Lung (tissue), 12 donors: ENCODE results near the gene ARSB. TPM values are rescaled to one million over a fixed set of nuclear protein-coding genes. Genes with fewer than 3 reads are reported as not detected.
A peak's percentile ranks its signal among the peaks of the same experiment; 100 is the strongest.

Experiments
- ATAC-seq: fragments of 200-7000 bp; cut with Tn5 transposase; one replicate; pipeline ENCODE4 v1.9.1; 2020; ENCODE audit warnings: moderate number of reproducible peaks; ENCODE audit not compliant: insufficient read depth, low FRiP score
- DNase-seq, 3 donors: peaks; one replicate each; pipeline ENCODE4 v3.0.0-alpha.2; 2013 to 2017
- H3K27ac ChIP-seq, 2 donors: one replicate each; pipeline ENCODE4 v1.5.1; 2013; ENCODE audit warnings: mild to moderate bottlenecking in 2 of 2, moderate library complexity in 2 of 2, control low read depth in 1 of 2, inconsistent platforms in 1 of 2, low read depth in 1 of 2, low read length in 1 of 2
- H3K27me3 ChIP-seq, 3 donors: one replicate each; pipeline ENCODE4 v1.5.1; 2013; ENCODE audit warnings: low read length in 2 of 3; ENCODE audit not compliant: control insufficient read depth in 3 of 3, insufficient read depth in 3 of 3
- H3K36me3 ChIP-seq, 4 donors: one replicate each; pipeline ENCODE4 v1.5.1; 2013; ENCODE audit warnings: low read length in 4 of 4, mild to moderate bottlenecking in 1 of 4, moderate library complexity in 1 of 4; ENCODE audit not compliant: control insufficient read depth in 4 of 4, insufficient read depth in 4 of 4
- H3K4me1 ChIP-seq, 5 donors: one replicate each; pipeline ENCODE4 v1.5.1; 2013; ENCODE audit warnings: low read length in 5 of 5, mild to moderate bottlenecking in 2 of 5, moderate library complexity in 1 of 5; ENCODE audit not compliant: control insufficient read depth in 5 of 5, insufficient read depth in 5 of 5
- H3K4me3 ChIP-seq: one replicate; pipeline ENCODE4 v1.5.1; 2013; ENCODE audit warnings: mild to moderate bottlenecking, control low read depth, moderate library complexity
- H3K9ac ChIP-seq, 2 donors: one replicate each; pipeline ENCODE4 v1.5.1; 2013; ENCODE audit warnings: low read length in 2 of 2, control low read depth in 1 of 2; ENCODE audit not compliant: insufficient read depth in 1 of 2
- H3K9me3 ChIP-seq, 4 donors: one replicate each; pipeline ENCODE4 v1.5.1; 2013; ENCODE audit warnings: low read length in 3 of 4, mild to moderate bottlenecking in 1 of 4, moderate library complexity in 1 of 4; ENCODE audit not compliant: control insufficient read depth in 4 of 4, insufficient read depth in 3 of 4
- WGBS, 2 donors: extraction: QIAGEN DNeasy Blood & Tissue Kit; methylation state at CpG; one replicate each; pipeline ENCODE4 v1.1.7; 2013; 5-methylcytosine and 5-hydroxymethylcytosine counted together
- polyA plus RNA-seq, 2 donors: library from polyadenylated mRNA; stranded (reverse); fragments of 200-250 nt; gene quantifications; one replicate each; pipeline ENCODE4 v1.2.1, GENCODE V29; 2013
- total RNA-seq, 2 donors: library from RNA; depleted of rRNA in 1 of 2; stranded (reverse); fragments of >200 nt in 1 of 2; gene quantifications; one replicate each; pipeline ENCODE4 v1.2.1, GENCODE V29; 2014 to 2021
- TF ChIP-seq, protein P1 (sequence below): IDR thresholded peaks from 2 replicates; pipeline ENCODE4 v1.5.1; 2012; ENCODE audit warnings: mild to moderate bottlenecking; ENCODE audit errors: control extremely low read depth, extremely low read depth
- donor health status: control.
- donor health status: control.
- donor health status: Bipolar disorder and iron deficiency.
- donor health status: healthy.
- donor health status: DM: yes; HTN: yes; CAD: no.

ARSB gene
- total and polyA plus RNA-seq, 4 donors: 3.2 to 17.3 (median 11.1) TPM

DNA sequence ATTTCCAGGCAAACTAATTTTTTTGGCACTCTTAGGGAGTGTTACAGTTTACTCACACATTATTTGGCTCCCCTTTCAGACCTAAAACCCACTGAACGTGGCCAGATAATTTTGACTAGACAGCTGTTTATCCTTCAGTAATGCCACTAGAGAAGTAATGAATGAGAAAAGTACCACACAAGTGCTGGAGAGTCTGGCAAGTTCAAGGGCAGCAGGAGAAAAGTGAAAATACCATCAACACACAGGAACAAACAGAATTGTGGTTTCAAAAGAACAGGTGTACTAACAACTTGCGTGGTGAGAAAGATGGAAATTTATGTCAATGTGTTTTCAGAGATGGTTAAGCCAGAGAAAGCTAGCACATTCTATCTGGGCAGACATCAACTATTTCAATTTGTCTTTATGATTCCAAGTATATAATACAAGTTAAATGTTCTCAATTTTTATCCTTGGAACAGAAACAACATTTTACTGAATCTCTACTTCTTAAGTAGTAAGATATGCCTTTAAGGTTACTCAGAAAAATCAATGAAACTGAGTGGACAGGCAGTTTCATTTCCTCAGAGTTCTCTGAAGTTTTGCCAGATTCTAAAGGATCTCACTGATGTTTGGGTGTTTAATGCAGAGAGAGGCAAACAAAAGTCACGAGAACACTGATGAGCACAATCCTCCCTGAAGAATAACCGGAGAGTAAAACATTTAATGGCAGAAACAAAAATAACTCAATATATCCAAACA, 91.0 kb downstream of the ARSB start:
- peak in 2 of 3 donors; percentile 65 to 80 for DNase-seq
- Histone ChIP-seq H3K36me3 (no peaks in the 10 kb centered on the region), H3K27me3 (no peaks in the 10 kb centered on the region), H3K4me1 (peaks cover 0 to 61% (median 9%) of the 10 kb centered on the region in 5 donors), H3K9ac (no peak overlapping the region), H3K27ac (no peak overlapping the region), H3K9me3 (no peaks in the 10 kb centered on the region), H3K4me3 (no peak overlapping the region)
- 53 to 69% methylated on average over 4 of the region's 4 CpGs for WGBS, 2 donors
- ATAC-seq: no peak
- TF ChIP-seq, protein P1, sequence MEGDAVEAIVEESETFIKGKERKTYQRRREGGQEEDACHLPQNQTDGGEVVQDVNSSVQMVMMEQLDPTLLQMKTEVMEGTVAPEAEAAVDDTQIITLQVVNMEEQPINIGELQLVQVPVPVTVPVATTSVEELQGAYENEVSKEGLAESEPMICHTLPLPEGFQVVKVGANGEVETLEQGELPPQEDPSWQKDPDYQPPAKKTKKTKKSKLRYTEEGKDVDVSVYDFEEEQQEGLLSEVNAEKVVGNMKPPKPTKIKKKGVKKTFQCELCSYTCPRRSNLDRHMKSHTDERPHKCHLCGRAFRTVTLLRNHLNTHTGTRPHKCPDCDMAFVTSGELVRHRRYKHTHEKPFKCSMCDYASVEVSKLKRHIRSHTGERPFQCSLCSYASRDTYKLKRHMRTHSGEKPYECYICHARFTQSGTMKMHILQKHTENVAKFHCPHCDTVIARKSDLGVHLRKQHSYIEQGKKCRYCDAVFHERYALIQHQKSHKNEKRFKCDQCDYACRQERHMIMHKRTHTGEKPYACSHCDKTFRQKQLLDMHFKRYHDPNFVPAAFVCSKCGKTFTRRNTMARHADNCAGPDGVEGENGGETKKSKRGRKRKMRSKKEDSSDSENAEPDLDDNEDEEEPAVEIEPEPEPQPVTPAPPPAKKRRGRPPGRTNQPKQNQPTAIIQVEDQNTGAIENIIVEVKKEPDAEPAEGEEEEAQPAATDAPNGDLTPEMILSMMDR: no peak

DNA sequence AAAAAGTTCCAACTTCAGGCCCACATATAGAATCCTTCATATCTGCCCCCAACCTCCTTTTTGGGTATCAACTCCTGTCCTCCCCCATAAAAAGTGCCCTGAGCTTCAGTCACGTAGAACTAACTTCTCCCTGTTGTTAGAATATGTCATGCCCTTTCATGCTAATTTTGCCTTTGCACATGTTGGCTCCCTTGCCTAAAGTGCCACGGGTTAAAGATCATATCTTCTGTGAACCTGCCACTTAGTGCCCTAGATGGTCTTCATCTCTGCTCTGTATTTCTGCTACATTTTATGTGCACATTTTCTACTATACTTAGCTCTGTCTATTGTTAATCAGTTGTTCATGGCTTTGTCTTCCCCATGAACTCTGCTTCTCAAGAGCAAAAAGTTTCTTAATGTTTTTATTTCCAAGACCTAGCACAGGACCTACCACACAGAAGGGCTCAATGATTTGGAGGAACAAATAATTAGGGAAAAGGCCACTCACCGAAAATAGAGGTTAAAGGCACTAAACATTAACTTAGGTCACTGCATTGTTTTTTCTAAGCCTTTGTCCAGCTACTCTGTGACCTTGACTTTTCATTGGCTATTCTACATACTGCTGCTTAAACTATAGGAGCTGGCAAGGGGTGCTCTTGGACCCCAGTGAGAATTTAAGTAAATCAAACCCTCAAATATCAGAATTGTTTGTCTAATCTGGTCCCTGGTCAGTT, 94.3 kb downstream of the ARSB start:
- ATAC-seq: no peak
- Histone ChIP-seq H3K4me3 (no peak overlapping the region), H3K27me3 (no peaks in the 10 kb centered on the region), H3K36me3 (no peaks in the 10 kb centered on the region), H3K27ac (no peak overlapping the region), H3K9me3 (no peaks in the 10 kb centered on the region), H3K4me1 (peaks cover 0 to 61% (median 12%) of the 10 kb centered on the region in 5 donors), H3K9ac (no peak overlapping the region)
- no peak for DNase-seq
- WGBS, 2 donors: 93 to 94% methylated on average over 3 of the region's 3 CpGs
- TF ChIP-seq, protein P1: no peak

DNA sequence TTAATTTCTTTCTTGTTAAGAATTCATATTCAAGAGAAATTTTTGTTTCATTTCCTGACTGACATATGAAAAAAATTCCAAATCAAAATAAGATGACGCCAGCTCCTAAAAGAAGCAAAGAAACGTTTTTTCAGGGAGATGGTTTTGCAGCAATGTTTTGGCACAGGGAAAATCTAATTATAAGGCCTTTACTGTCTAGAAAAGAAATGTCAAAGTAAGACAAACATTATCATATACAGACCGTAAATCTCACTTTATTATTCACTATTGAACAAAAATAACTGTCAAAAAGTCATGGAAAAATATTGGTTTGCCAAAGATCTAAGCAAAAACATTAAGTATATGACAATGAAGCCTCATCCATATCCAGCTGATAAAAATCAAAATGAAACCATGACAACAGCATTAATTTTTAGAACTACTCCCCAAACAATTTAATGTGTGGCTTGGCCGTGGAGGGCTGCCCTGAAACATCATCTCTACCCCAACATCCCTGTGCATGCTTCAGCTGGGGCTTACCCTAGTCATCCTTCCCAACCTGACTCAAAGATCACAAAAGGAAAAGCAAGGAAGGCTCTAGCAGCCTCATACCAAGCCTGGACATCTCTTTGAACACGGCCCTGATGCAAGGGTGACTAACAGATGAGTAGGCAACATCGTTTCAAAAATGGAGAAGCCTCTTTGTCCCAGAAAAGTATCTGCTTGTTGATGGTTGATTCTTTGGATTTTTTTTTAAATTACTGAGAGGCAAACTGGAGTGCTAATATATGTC, 95.6 kb downstream of the ARSB start:
- TF ChIP-seq, protein P1: no peak
- WGBS, 2 donors: 76 to 84% methylated on average over 6 of the region's 6 CpGs
- Histone ChIP-seq H3K9ac (no peak overlapping the region), H3K4me3 (no peak overlapping the region), H3K36me3 (peaks cover 0 to 6% (median 0%) of the 10 kb centered on the region in 4 donors), H3K9me3 (no peaks in the 10 kb centered on the region), H3K27me3 (no peaks in the 10 kb centered on the region), H3K4me1 (peaks cover 0 to 54% (median 8%) of the 10 kb centered on the region in 5 donors), H3K27ac (peak overlapping the region in 1 of 2 donors; percentile 1)
- DNase-seq: peak; percentile 56 to 85 (median 79)
- no peak for ATAC-seq
